Mucosa of stomach (tissue), 1 donor: Measurements from ENCODE around the gene DPYD.

Experiments used
- H3K27me3 ChIP-seq: one replicate; pipeline ENCODE4 v1.7.0; 2013; ENCODE audit warnings: mild to moderate bottlenecking, low read length; ENCODE audit not compliant: control insufficient read depth, insufficient read depth
- H3K36me3 ChIP-seq: one replicate; pipeline ENCODE4 v1.7.0; 2013; ENCODE audit warnings: low read length; ENCODE audit not compliant: control insufficient read depth, insufficient read depth
- H3K4me1 ChIP-seq: one replicate; pipeline ENCODE4 v1.7.0; 2013; ENCODE audit warnings: mild to moderate bottlenecking, low read length; ENCODE audit not compliant: control insufficient read depth, insufficient read depth
- H3K4me3 ChIP-seq: one replicate; pipeline ENCODE4 v1.7.0; 2013; ENCODE audit warnings: low read length
- H3K9ac ChIP-seq: one replicate; pipeline ENCODE4 v1.7.0; 2013; ENCODE audit warnings: mild to moderate bottlenecking, low read length, moderate library complexity
- H3K9me3 ChIP-seq: one replicate; pipeline ENCODE4 v1.7.0; 2013; ENCODE audit warnings: mild to moderate bottlenecking, low read length, moderate library complexity; ENCODE audit not compliant: control insufficient read depth
- donor health status: Pancreatic carcinoma.

DPYD gene

GRCh38 chr1:97797403-97798183 lies 123.2 kb downstream of the DPYD start:
- Histone ChIP-seq H3K27me3 (no peaks in the 10 kb centered on the region), H3K9ac (no peak overlapping the region), H3K9me3 (no peaks in the 10 kb centered on the region), H3K4me1 (peaks cover 7% of the 10 kb centered on the region), H3K4me3 (no peak overlapping the region), H3K36me3 (no peaks in the 10 kb centered on the region)

- no peaks in the 10 kb centered on the region for H3K27me3 ChIP-seq
- H3K4me1 ChIP-seq, result peaks cover 7% of the 10 kb centered on the region
- H3K9me3 ChIP-seq, result no peaks in the 10 kb centered on the region
- H3K36me3 ChIP-seq, result no peaks in the 10 kb centered on the region
- no peak overlapping the region for H3K4me3 ChIP-seq
- no peak overlapping the region for H3K9ac ChIP-seq
Observed at GRCh38 chr1:97796711-97797110, 124.1 kb downstream of the DPYD start.

GRCh38 chr1:97792655-97793054 lies 128.2 kb downstream of the DPYD start:
- peaks cover 7% of the 10 kb centered on the region for H3K4me1 ChIP-seq
- H3K9me3 ChIP-seq, result no peaks in the 10 kb centered on the region
- H3K27me3 ChIP-seq, result no peaks in the 10 kb centered on the region
- H3K4me3 ChIP-seq, result no peak overlapping the region
- H3K9ac ChIP-seq, result no peak overlapping the region
- H3K36me3 ChIP-seq, result no peaks in the 10 kb centered on the region

GRCh38 chr1:97791251-97791650 lies 129.6 kb downstream of the DPYD start:
- no peaks in the 10 kb centered on the region for H3K4me1 ChIP-seq
- no peaks in the 10 kb centered on the region for H3K36me3 ChIP-seq
- H3K9me3 ChIP-seq, result no peaks in the 10 kb centered on the region
- H3K9ac ChIP-seq, result no peak overlapping the region
- no peak overlapping the region for H3K4me3 ChIP-seq
- H3K27me3 ChIP-seq, result no peaks in the 10 kb centered on the region

- no peaks in the 10 kb centered on the region for H3K36me3 ChIP-seq
- H3K9me3 ChIP-seq, result no peaks in the 10 kb centered on the region
- no peak overlapping the region for H3K9ac ChIP-seq
- no peak overlapping the region for H3K4me3 ChIP-seq
- no peaks in the 10 kb centered on the region for H3K4me1 ChIP-seq
- no peaks in the 10 kb centered on the region for H3K27me3 ChIP-seq
Observed at GRCh38 chr1:97787231-97787630, 133.6 kb downstream of the DPYD start.

GRCh38 chr1:97784661-97785060 lies 136.2 kb downstream of the DPYD start:
- H3K4me1 ChIP-seq, result no peaks in the 10 kb centered on the region
- no peak overlapping the region for H3K4me3 ChIP-seq
- no peaks in the 10 kb centered on the region for H3K36me3 ChIP-seq
- no peaks in the 10 kb centered on the region for H3K27me3 ChIP-seq
- no peaks in the 10 kb centered on the region for H3K9me3 ChIP-seq
- no peak overlapping the region for H3K9ac ChIP-seq

GRCh38 chr1:97783751-97784150 lies 137.1 kb downstream of the DPYD start:
- no peaks in the 10 kb centered on the region for H3K36me3 ChIP-seq
- H3K27me3 ChIP-seq, result no peaks in the 10 kb centered on the region
- H3K9me3 ChIP-seq, result no peaks in the 10 kb centered on the region
- H3K4me1 ChIP-seq, result no peaks in the 10 kb centered on the region
- H3K4me3 ChIP-seq, result no peak overlapping the region
- H3K9ac ChIP-seq, result no peak overlapping the region

GRCh38 chr1:97781762-97782337 lies 139.0 kb downstream of the DPYD start:
- Histone ChIP-seq H3K9me3 (no peaks in the 10 kb centered on the region), H3K9ac (no peak overlapping the region)

GRCh38 chr1:97780884-97781283 lies 139.9 kb downstream of the DPYD start:
- H3K4me3 ChIP-seq, result no peak overlapping the region
- no peaks in the 10 kb centered on the region for H3K36me3 ChIP-seq
- no peaks in the 10 kb centered on the region for H3K27me3 ChIP-seq
- no peak overlapping the region for H3K9ac ChIP-seq
- no peaks in the 10 kb centered on the region for H3K4me1 ChIP-seq
- H3K9me3 ChIP-seq, result no peaks in the 10 kb centered on the region

More at GRCh38 chr1:97781762-97782337, 139.0 kb downstream of the DPYD start:
- no peaks in the 10 kb centered on the region for H3K4me1 ChIP-seq
- H3K27me3 ChIP-seq, result no peaks in the 10 kb centered on the region
- H3K36me3 ChIP-seq, result no peaks in the 10 kb centered on the region
- H3K4me3 ChIP-seq, result no peak overlapping the region

GRCh38 chr1:97778718-97779117 lies 142.1 kb downstream of the DPYD start:
- no peaks in the 10 kb centered on the region for H3K4me1 ChIP-seq
- no peak overlapping the region for H3K9ac ChIP-seq
- H3K4me3 ChIP-seq, result no peak overlapping the region

GRCh38 chr1:97770376-97770775 lies 150.5 kb downstream of the DPYD start:
- H3K27me3 ChIP-seq, result no peaks in the 10 kb centered on the region

More at GRCh38 chr1:97778718-97779117, 142.1 kb downstream of the DPYD start:
- no peaks in the 10 kb centered on the region for H3K9me3 ChIP-seq
- no peaks in the 10 kb centered on the region for H3K36me3 ChIP-seq
- no peaks in the 10 kb centered on the region for H3K27me3 ChIP-seq

GRCh38 chr1:97767381-97767780 lies 153.5 kb downstream of the DPYD start:
- Histone ChIP-seq H3K4me1 (no peaks in the 10 kb centered on the region), H3K36me3 (no peaks in the 10 kb centered on the region), H3K9me3 (no peaks in the 10 kb centered on the region), H3K4me3 (no peak overlapping the region), H3K27me3 (no peaks in the 10 kb centered on the region), H3K9ac (no peak overlapping the region)

More at GRCh38 chr1:97770376-97770775, 150.5 kb downstream of the DPYD start:
- Histone ChIP-seq H3K36me3 (no peaks in the 10 kb centered on the region), H3K4me3 (no peak overlapping the region), H3K9ac (no peak overlapping the region), H3K4me1 (no peaks in the 10 kb centered on the region), H3K9me3 (no peaks in the 10 kb centered on the region)
